ENCODE data around the gene DCHS2. TPM values are rescaled to one million over a fixed set of nuclear protein-coding genes. Genes with fewer than 3 reads are reported as not detected.

Gene DCHS2
- total and polyA plus RNA-seq, 2 of the 8 experiments (the other 6 are each of a cell fraction or from before 2014, with no cell fraction given): 0.54 to 2.6 TPM

DNA sequence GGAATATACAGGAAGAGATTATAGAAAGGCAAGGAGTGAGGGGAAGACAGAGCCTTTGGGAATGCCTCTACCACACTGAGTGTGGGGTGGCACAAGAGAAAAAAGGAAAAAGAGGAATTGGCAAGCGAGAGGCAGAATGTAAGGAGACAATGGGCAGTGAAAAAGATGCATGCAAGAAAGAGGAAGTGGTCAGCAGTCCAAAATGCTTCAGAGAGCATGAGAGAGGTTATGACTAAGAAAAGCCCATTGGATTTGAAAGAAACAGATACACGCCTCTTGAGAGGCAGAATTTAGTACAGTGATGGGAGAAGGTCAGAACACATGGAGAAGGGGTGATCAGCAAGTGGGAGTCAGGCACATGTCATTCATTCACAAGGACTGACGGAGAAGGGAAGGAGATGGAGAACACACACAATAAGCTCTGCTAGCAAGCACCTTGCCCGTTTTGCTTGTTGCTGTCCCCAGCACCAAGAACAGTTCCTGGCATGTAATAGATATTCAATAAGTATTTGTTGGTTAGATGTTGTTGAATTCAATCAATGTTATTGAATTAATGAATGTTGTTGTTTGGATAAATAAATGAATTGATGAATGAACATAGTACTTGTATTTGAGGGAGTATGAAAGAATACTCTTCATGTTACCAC lies 6.3 kb downstream of the DCHS2 start:
- Histone ChIP-seq H2BK5ac (ENCODE audit: low read depth, low read length) (no peak overlapping the region), H3K23me2 (ENCODE audit: low read depth, low read length) (peaks cover under 1% of the 10 kb centered on the region; the same call in 1 of the 2 replicates), H4K5ac (ENCODE audit: insufficient read length, low read depth, low read length) (no peak overlapping the region), H3K36me3 (ENCODE audit: control insufficient read depth in 2 of 4, insufficient read depth in 4 of 4, low read length in 3 of 4) (no peaks in the 10 kb centered on the region; a peak in 1 of 8 replicates), H3K9me3 (ENCODE audit: insufficient read depth in 2 of 2, low read depth in 1 of 2, low read length in 1 of 2) (peaks cover 0 to 9% of the 10 kb centered on the region in 2 experiments; a peak in 1 of 4 replicates), H3K27me3 (replicated peaks in 1 of 4; ENCODE audit: control insufficient read depth in 3 of 4, extremely low read depth in 1 of 4, insufficient read depth in 3 of 4, low read length in 3 of 4) (peaks cover 13 to 14% (median 13%) of the 10 kb centered on the region in 4 experiments), H2AK5ac (ENCODE audit: low read depth, low read length) (no peak overlapping the region), H3K14ac (ENCODE audit: insufficient read length) (no peak overlapping the region), H2BK12ac (ENCODE audit: low read depth, low read length) (no peak overlapping the region), H4K20me1 (replicated peaks in 1 of 2; ENCODE audit: control insufficient read depth in 1 of 2, insufficient read depth in 2 of 2, low read length in 2 of 2) (no peaks in the 10 kb centered on the region), H2BK20ac (ENCODE audit: low read length) (no peak overlapping the region), H4K91ac (replicated peaks; ENCODE audit: insufficient read length, low read length) (no peak overlapping the region), H3K9ac (replicated peaks in 1 of 4; ENCODE audit: extremely low read depth in 1 of 4, low read depth in 3 of 4, low read length in 3 of 4) (no peak overlapping the region), H3K18ac (ENCODE audit: extremely low read depth, low read length) (no peak overlapping the region), H3K79me2 (ENCODE audit: control insufficient read depth in 1 of 2, insufficient read depth in 2 of 2, low read length in 2 of 2) (no peaks in the 10 kb centered on the region), H3K27ac (ENCODE audit: low read depth, low read length) (no peak overlapping the region), H3K56ac (replicated peaks; ENCODE audit: insufficient read length, low read depth, low read length) (no peak overlapping the region), H2BK120ac (replicated peaks; ENCODE audit: low read depth, low read length) (no peak overlapping the region), H3K23ac (ENCODE audit: insufficient read length) (no peak overlapping the region), H3K4me3 (ENCODE audit: extremely low read depth in 1 of 4, insufficient read depth in 2 of 4, low read depth in 3 of 4, low read length in 4 of 4) (no peak overlapping the region), H2AFZ (ENCODE audit: low read length) (no peak overlapping the region), H3K4ac (replicated peaks; ENCODE audit: insufficient read length, low read depth, low read length) (no peak overlapping the region), H2BK15ac (ENCODE audit: low read length) (no peak overlapping the region), H3K79me1 (ENCODE audit: low read depth, low read length) (no peaks in the 10 kb centered on the region), H3K4me1 (replicated peaks in 1 of 4; ENCODE audit: control insufficient read depth in 3 of 4, insufficient read depth in 4 of 4, low read length in 3 of 4) (peaks cover 0 to 3% (median 0%) of the 10 kb centered on the region in 4 experiments; a peak in 1 of 7 replicates), H3K4me2 (ENCODE audit: insufficient read depth in 1 of 2, low read depth in 2 of 2, low read length in 2 of 2) (no peak overlapping the region), H4K8ac (ENCODE audit: extremely low read depth, insufficient read depth, low read length) (no peak overlapping the region)
- 64% methylated on average over 4 of the region's 4 CpGs; no CpG with 5 or more reads in 1 of the 2 experiments for WGBS, 2 experiments (ENCODE audit: extremely low coverage in 1 of 2, insufficient coverage in 1 of 2, insufficient read length in 1 of 2, insufficient replicate concordance in 2 of 2, low coverage in 1 of 2, low lambda C conversion rate in 2 of 2, missing lambda C conversion rate in 1 of 2)
- FAIRE-seq (no peak), DNase-seq (ENCODE audit: low read depth in 1 of 2, low spot score in 2 of 2) (no peak)
- POLR2A ChIA-PET (ENCODE audit: partially characterized antibody): no interaction called here
- CTCF ChIA-PET (ENCODE audit: partially characterized antibody): interaction anchor here (0.6 to 1.6 kb wide), 6 partner anchors 14 to 589 kb away, joined by 3 to 6 read pairs (median 3); no protein-coding TSS in a partner anchor

Measured in H1 (cell line).